ENCODE results near the gene SFXN5.

SFXN5 gene

GRCh38 chr2:73053316-73054114 is 18.0 kb downstream of the SFXN5 start:
- TF ChIP-seq KLF8 (tag by site-specific recombination; IDR thresholded peaks at IDR 0.05) (no peak), ZNF626 (tag by site-specific recombination; IDR thresholded peaks at IDR 0.05) (no peak), HIC1 (tag by site-specific recombination; IDR thresholded peaks at IDR 0.05) (no peak), GLIS1 (tag by site-specific recombination; IDR thresholded peaks at IDR 0.05) (peak; percentile 62)
- no peak overlapping the region for H3K27ac ChIP-seq (ENCODE audit: extremely low read depth, low read depth, low read length)
- no peak overlapping the region for H3K4me3 ChIP-seq (ENCODE audit: low read depth, low read length)
- no peaks in the 10 kb centered on the region for H3K9me3 ChIP-seq (ENCODE audit: control insufficient read depth, insufficient read depth, low read depth, low read length)
- CTCF ChIA-PET = no interaction called here
- POLR2A ChIA-PET = no interaction called here
- no peaks in the 10 kb centered on the region for H3K4me1 ChIP-seq (ENCODE audit: control insufficient read depth, insufficient read depth, low read length)
- H3K36me3 ChIP-seq (ENCODE audit: control insufficient read depth in 2 of 2, insufficient read depth in 1 of 2, low read length in 2 of 2) = peaks cover 13 to 26% of the 10 kb centered on the region in 2 experiments; a peak in 2 of 3 replicates

- POLR2A ChIA-PET = no interaction called here
- H3K9me3 ChIP-seq (ENCODE audit: control insufficient read depth, insufficient read depth, low read depth, low read length) = no peaks in the 10 kb centered on the region
- peaks cover 0 to 8% of the 10 kb centered on the region in 2 experiments; a peak in 1 of 3 replicates for H3K36me3 ChIP-seq (ENCODE audit: control insufficient read depth in 2 of 2, insufficient read depth in 1 of 2, low read length in 2 of 2)
- no peak overlapping the region for H3K4me3 ChIP-seq (ENCODE audit: low read depth, low read length)
- H3K4me1 ChIP-seq (ENCODE audit: control insufficient read depth, insufficient read depth, low read length) = no peaks in the 10 kb centered on the region
- TF ChIP-seq FEZF1 (tag by site-specific recombination; IDR thresholded peaks at IDR 0.05) (no peak), PRDM10 (tag by site-specific recombination; IDR thresholded peaks at IDR 0.05) (peak; percentile 54), ZBTB21 (tag by site-specific recombination; IDR thresholded peaks at IDR 0.05) (no peak), PRDM2 (tag by site-specific recombination; IDR thresholded peaks at IDR 0.05; ENCODE audit: borderline replicate concordance) (no peak)
- CTCF ChIA-PET = no interaction called here
- H3K27ac ChIP-seq (ENCODE audit: extremely low read depth, low read depth, low read length) = no peak overlapping the region
Measured at GRCh38 chr2:73050121-73050545, 21.4 kb downstream of the SFXN5 start.

Measured in HEK293 (cell line).